HepG2 (cell line): ENCODE measurements around the gene RPRML. TPM values are rescaled to one million over a fixed set of nuclear protein-coding genes. Genes with fewer than 3 reads are reported as not detected.
A peak's percentile ranks its signal among the peaks of the same experiment; 100 is the strongest.

Experiments used
- BORCS8-MEF2B ChIP-seq: sonication (generic); formaldehyde crosslinking; IDR thresholded peaks from 2 replicates; pipeline ENCODE4 v1.8.0; 2022; ENCODE audit warnings: mild to moderate bottlenecking, missing genetic modification reagents
- KDM2A ChIP-seq: sonication (generic); formaldehyde crosslinking; IDR thresholded peaks from 2 replicates; pipeline ENCODE4 v1.4.0; 2020; ENCODE audit warnings: low read depth, missing genetic modification reagents, borderline replicate concordance
- LCORL ChIP-seq, 2 experiments: fragments of 450-650 bp in 1 of 2; sonication (generic) in 1 of 2; formaldehyde crosslinking in 1 of 2; IDR thresholded peaks; 2 replicates each; pipeline versions ENCODE4 v1.5.0 to v1.6.1; 2017 to 2020; ENCODE audit warnings: antibody characterized with exemption in 1 of 2, missing genetic modification reagents in 1 of 2
- MAFK ChIP-seq, 2 experiments: IDR thresholded peaks in 1 of 2; conservative IDR thresholded peaks in 1 of 2; 2 replicates each; pipeline ENCODE4 v1.6.1; 2011; ENCODE audit warnings: improper control_type of control experiment in 2 of 2, low read length in 2 of 2
- NAIF1 ChIP-seq: sonication (generic); formaldehyde crosslinking; IDR thresholded peaks from 2 replicates; pipeline ENCODE4 v1.5.0; 2020; ENCODE audit warnings: mild to moderate bottlenecking, missing genetic modification reagents, borderline replicate concordance
- NKX3-1 ChIP-seq: sonication (generic); formaldehyde crosslinking; IDR thresholded peaks from 2 replicates; pipeline ENCODE4 v1.5.0; 2020; ENCODE audit warnings: missing genetic modification reagents
- PPARG ChIP-seq: conservative IDR thresholded peaks from 2 replicates; pipeline ENCODE4 v1.6.1; 2016; ENCODE audit warnings: missing biosample characterization, missing genetic modification reagents
- SNAI1 ChIP-seq: sonication (generic); formaldehyde crosslinking; IDR thresholded peaks from 2 replicates; pipeline ENCODE4 v1.5.0; 2020; ENCODE audit warnings: mild to moderate bottlenecking, missing genetic modification reagents, borderline replicate concordance
- TCF12 ChIP-seq, 2 experiments: fragments of 450-650 bp in 1 of 2; sonication (generic) in 1 of 2; formaldehyde crosslinking in 1 of 2; IDR thresholded peaks; 2 replicates each; pipeline versions ENCODE4 v1.6.1 to v1.8.0; 2017 to 2022; ENCODE audit warnings: antibody characterized with exemption in 1 of 2, mild to moderate bottlenecking in 1 of 2, missing genetic modification reagents in 1 of 2, moderate library complexity in 1 of 2
- ZNF160 ChIP-seq: sonication (generic); formaldehyde crosslinking; IDR thresholded peaks from 2 replicates; pipeline ENCODE4 v1.8.0; 2022; ENCODE audit warnings: mild to moderate bottlenecking, inconsistent platforms, missing genetic modification reagents
- ZNF44 ChIP-seq: sonication (generic); formaldehyde crosslinking; IDR thresholded peaks from 2 replicates; pipeline ENCODE4 v1.5.1; 2020; ENCODE audit warnings: mild to moderate bottlenecking, missing genetic modification reagents
- ZNF768 ChIP-seq: sonication (generic); formaldehyde crosslinking; IDR thresholded peaks from 2 replicates; pipeline ENCODE4 v1.4.0; 2020; ENCODE audit warnings: missing genetic modification reagents
- ZNF773 ChIP-seq: sonication (generic); formaldehyde crosslinking; IDR thresholded peaks from 2 replicates; pipeline ENCODE4 v1.4.0; 2020; ENCODE audit warnings: missing genetic modification reagents, borderline replicate concordance
- polyA plus RNA-seq, 8 experiments: library from polyadenylated mRNA; depleted of rRNA in 3 of 8; stranded (reverse) in 7 of 8; unstranded in 1 of 8; fragments of >200 nt; fragmentation: Illumina TruSeq in 4 of 8; extraction: Trizol in 4 of 8; gene quantifications; 2 replicates each; pipeline versions ENCODE4 v1.2.1 to v1.2.3, GENCODE V29; 2011 to 2016; ENCODE audit warnings: low read depth in 4 of 8, missing spikeins in 1 of 8, mixed read lengths in 1 of 8; ENCODE audit not compliant: insufficient read depth in 1 of 8
- total RNA-seq, 5 experiments: library from RNA; depleted of rRNA; stranded (reverse); fragments of >200 nt; fragmentation: Illumina TruSeq; extraction: Trizol; gene quantifications; 2 replicates each; pipeline ENCODE4 v1.2.3, GENCODE V29; 2016; ENCODE audit warnings: low read depth in 1 of 5
- TF ChIP-seq, protein P1 (sequence below), 2 experiments: sonication (generic) in 1 of 2; formaldehyde crosslinking in 1 of 2; IDR thresholded peaks; 2 replicates each; pipeline versions ENCODE4 v1.4.0 to v1.6.1; 2016 to 2020; ENCODE audit warnings: borderline replicate concordance in 1 of 2, low read depth in 1 of 2, mild to moderate bottlenecking in 1 of 2, missing genetic modification reagents in 1 of 2
- TF ChIP-seq, protein P2 (sequence below): conservative IDR thresholded peaks from 2 replicates; pipeline ENCODE4 v1.6.1; 2018; ENCODE audit warnings: missing genetic modification reagents
- TF ChIP-seq, protein P3 (sequence below), 2 experiments: IDR thresholded peaks; 2 replicates each; pipeline ENCODE4 v1.6.1; 2011 to 2012; ENCODE audit warnings: low read length in 2 of 2, borderline replicate concordance in 1 of 2, low read depth in 1 of 2, mild to moderate bottlenecking in 1 of 2, moderate library complexity in 1 of 2
- TF ChIP-seq, protein P4 (sequence below): sonication (generic); formaldehyde crosslinking; IDR thresholded peaks from 2 replicates; pipeline ENCODE4 v1.5.0; 2020; ENCODE audit warnings: missing genetic modification reagents

The RPRML gene
- total and polyA plus RNA-seq, 2 of the 13 experiments (the other 11 are each of a cell fraction or from before 2014, with no cell fraction given), result not detected

DNA sequence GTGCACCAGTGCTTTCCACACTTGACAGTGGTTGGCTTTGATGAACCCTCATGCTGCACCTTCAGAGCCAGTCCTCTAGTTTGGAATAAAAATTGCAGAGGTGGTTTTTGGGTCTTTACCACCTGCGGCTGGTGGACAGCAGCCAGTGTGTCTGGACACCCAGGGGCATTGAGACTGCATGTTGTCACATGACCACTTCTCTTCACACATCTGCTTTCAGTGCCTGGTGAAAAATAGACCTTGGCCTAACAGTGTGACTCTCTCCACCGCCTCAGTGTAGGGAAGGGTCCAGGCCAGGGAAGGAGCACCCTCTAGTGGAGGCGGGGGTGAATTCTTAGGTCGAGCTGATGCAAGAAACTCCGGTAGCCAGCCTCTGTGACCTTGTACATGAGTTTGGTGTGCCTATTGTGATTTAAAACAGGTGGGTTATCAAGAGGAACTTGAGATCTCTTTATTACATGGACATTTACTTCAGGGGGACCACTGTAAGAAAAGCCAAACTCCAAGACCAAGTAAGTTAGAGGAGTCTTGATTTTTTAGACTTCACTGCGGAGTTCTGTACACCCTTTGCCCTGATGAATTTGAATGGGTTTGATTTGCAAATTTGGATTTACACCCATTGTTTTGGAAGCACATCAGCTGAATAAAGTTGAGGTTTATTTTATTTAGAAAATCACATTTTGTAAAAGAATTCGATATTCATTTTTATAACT lies 38.2 kb downstream of the RPRML start (continued):
- TF ChIP-seq, protein P1, sequence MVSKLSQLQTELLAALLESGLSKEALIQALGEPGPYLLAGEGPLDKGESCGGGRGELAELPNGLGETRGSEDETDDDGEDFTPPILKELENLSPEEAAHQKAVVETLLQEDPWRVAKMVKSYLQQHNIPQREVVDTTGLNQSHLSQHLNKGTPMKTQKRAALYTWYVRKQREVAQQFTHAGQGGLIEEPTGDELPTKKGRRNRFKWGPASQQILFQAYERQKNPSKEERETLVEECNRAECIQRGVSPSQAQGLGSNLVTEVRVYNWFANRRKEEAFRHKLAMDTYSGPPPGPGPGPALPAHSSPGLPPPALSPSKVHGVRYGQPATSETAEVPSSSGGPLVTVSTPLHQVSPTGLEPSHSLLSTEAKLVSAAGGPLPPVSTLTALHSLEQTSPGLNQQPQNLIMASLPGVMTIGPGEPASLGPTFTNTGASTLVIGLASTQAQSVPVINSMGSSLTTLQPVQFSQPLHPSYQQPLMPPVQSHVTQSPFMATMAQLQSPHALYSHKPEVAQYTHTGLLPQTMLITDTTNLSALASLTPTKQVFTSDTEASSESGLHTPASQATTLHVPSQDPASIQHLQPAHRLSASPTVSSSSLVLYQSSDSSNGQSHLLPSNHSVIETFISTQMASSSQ (IDR thresholded peaks at IDR 0.05; ENCODE audit: low read depth), result no peak
- TF ChIP-seq, protein P1 (CRISPR knock-in tag; IDR thresholded peaks at IDR 0.05; ENCODE audit: borderline replicate concordance), result no peak
- TF ChIP-seq PPARG (no peak), ZNF773 (CRISPR knock-in tag) (0 out of 2 replicates have a peak, but pooled peaks have one; percentile 37), ZNF44 (CRISPR knock-in tag) (no peak), BORCS8-MEF2B (CRISPR knock-in tag) (peak; percentile 42; the same call in 1 of the 2 replicates), TCF12 (IDR thresholded peaks at IDR 0.05) (no peak), TCF12 (CRISPR knock-in tag; IDR thresholded peaks at IDR 0.05) (no peak), ZNF768 (CRISPR knock-in tag) (no peak), SNAI1 (CRISPR knock-in tag) (no peak), KDM2A (CRISPR knock-in tag) (peak; percentile 83; the same call in 1 of the 2 replicates), ZNF160 (CRISPR knock-in tag) (no peak), LCORL (IDR thresholded peaks at IDR 0.05) (no peak), LCORL (CRISPR knock-in tag; IDR thresholded peaks at IDR 0.05) (no peak), MAFK (conservative IDR thresholded peaks at IDR 0.05 in 1 of 2, IDR thresholded peaks at IDR 0.05 in 1 of 2; ENCODE audit: low read length in 2 of 2) (peak in 1 of 2 experiments; percentile 26; a peak in 1 of 4 replicates), NKX3-1 (no peak), NAIF1 (CRISPR knock-in tag) (no peak)
- TF ChIP-seq, protein P2, sequence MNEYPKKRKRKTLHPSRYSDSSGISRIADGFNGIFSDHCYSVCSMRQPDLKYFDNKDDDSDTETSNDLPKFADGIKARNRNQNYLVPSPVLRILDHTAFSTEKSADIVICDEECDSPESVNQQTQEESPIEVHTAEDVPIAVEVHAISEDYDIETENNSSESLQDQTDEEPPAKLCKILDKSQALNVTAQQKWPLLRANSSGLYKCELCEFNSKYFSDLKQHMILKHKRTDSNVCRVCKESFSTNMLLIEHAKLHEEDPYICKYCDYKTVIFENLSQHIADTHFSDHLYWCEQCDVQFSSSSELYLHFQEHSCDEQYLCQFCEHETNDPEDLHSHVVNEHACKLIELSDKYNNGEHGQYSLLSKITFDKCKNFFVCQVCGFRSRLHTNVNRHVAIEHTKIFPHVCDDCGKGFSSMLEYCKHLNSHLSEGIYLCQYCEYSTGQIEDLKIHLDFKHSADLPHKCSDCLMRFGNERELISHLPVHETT (CRISPR knock-in tag), result no peak
- TF ChIP-seq, protein P3, sequence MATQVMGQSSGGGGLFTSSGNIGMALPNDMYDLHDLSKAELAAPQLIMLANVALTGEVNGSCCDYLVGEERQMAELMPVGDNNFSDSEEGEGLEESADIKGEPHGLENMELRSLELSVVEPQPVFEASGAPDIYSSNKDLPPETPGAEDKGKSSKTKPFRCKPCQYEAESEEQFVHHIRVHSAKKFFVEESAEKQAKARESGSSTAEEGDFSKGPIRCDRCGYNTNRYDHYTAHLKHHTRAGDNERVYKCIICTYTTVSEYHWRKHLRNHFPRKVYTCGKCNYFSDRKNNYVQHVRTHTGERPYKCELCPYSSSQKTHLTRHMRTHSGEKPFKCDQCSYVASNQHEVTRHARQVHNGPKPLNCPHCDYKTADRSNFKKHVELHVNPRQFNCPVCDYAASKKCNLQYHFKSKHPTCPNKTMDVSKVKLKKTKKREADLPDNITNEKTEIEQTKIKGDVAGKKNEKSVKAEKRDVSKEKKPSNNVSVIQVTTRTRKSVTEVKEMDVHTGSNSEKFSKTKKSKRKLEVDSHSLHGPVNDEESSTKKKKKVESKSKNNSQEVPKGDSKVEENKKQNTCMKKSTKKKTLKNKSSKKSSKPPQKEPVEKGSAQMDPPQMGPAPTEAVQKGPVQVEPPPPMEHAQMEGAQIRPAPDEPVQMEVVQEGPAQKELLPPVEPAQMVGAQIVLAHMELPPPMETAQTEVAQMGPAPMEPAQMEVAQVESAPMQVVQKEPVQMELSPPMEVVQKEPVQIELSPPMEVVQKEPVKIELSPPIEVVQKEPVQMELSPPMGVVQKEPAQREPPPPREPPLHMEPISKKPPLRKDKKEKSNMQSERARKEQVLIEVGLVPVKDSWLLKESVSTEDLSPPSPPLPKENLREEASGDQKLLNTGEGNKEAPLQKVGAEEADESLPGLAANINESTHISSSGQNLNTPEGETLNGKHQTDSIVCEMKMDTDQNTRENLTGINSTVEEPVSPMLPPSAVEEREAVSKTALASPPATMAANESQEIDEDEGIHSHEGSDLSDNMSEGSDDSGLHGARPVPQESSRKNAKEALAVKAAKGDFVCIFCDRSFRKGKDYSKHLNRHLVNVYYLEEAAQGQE (IDR thresholded peaks at IDR 0.05; ENCODE audit: borderline replicate concordance in 1 of 2, low read depth in 1 of 2, low read length in 2 of 2), result no peak
- TF ChIP-seq, protein P4, sequence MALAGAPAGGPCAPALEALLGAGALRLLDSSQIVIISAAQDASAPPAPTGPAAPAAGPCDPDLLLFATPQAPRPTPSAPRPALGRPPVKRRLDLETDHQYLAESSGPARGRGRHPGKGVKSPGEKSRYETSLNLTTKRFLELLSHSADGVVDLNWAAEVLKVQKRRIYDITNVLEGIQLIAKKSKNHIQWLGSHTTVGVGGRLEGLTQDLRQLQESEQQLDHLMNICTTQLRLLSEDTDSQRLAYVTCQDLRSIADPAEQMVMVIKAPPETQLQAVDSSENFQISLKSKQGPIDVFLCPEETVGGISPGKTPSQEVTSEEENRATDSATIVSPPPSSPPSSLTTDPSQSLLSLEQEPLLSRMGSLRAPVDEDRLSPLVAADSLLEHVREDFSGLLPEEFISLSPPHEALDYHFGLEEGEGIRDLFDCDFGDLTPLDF (CRISPR knock-in tag), result no peak
